Right renal cortex interstitium (tissue), 3 donors: ENCODE data around the gene DRG2. TPM values are rescaled to one million over a fixed set of nuclear protein-coding genes. Genes with fewer than 3 reads are reported as not detected.

Source experiments
- DNase-seq, 3 donors: peaks; one replicate each; pipeline ENCODE4 v3.0.0-alpha.2; 2013; ENCODE audit warnings: low read depth in 3 of 3, low spot score in 2 of 3
- polyA plus RNA-seq, 3 donors: library from polyadenylated mRNA; unstranded; fragments of 120-200 nt; gene quantifications; one replicate each; pipeline ENCODE4 v1.2.1, GENCODE V29; 2013; ENCODE audit not compliant: insufficient read length in 3 of 3

Gene DRG2
- polyA plus RNA-seq, 3 donors = 31.3 to 38.4 (median 32.4) TPM

- DNase-seq = no peak
Measured at GRCh38 chr17:18111330-18111971, 23.7 kb downstream of the DRG2 start.

DNA sequence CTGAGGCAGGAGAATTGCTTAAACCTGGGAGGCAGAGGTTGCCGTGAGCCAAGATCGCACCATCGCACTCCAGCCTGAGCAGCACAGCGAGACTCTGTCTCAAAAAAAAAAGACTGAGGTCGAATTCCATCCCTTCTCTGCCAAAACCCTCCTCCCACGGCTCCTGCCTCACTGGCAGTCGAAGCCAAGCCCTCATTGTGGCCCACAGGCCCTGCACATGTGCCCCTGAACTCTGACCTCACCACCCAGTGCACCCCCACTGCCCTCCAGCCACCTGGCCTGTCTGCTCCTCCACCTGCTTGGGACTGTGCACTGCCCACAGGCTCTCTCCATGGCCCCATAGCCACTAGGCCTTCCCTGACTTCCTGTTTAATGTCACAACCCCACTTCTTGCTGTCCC, 27.8 kb downstream of the DRG2 start:
- DNase-seq = no peak

- DNase-seq = no peak
Measured at GRCh38 chr17:18116078-18116477, 28.3 kb downstream of the DRG2 start.

- no peak for DNase-seq
Measured at GRCh38 chr17:18117533-18117932, 29.8 kb downstream of the DRG2 start.

GRCh38 chr17:18117982-18118975, 30.5 kb downstream of the DRG2 start:
- DNase-seq = no peak

GRCh38 chr17:18119166-18119745, 31.5 kb downstream of the DRG2 start:
- no peak for DNase-seq

DNA sequence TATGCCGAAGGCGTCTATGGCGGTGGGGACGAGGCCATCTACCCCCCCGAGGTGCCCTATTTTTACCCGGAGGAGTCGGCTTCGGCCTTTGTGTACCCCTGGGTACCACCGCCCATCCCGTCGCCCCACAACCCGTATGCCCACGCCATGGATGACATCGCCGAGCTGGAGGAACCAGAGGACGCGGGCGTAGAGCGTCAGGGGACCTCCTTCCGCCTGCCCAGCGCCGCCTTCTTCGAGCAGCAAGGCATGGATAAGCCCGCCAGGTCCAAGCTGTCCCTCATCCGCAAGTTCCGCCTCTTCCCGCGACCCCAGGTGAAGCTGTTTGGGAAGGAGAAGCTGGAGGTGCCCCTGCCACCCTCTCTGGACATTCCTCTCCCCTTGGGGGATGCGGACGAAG, 32.2 kb downstream of the DRG2 start:
- DNase-seq = no peak

- no peak for DNase-seq
Measured at GRCh38 chr17:18120461-18121017, 32.8 kb downstream of the DRG2 start.

DNA sequence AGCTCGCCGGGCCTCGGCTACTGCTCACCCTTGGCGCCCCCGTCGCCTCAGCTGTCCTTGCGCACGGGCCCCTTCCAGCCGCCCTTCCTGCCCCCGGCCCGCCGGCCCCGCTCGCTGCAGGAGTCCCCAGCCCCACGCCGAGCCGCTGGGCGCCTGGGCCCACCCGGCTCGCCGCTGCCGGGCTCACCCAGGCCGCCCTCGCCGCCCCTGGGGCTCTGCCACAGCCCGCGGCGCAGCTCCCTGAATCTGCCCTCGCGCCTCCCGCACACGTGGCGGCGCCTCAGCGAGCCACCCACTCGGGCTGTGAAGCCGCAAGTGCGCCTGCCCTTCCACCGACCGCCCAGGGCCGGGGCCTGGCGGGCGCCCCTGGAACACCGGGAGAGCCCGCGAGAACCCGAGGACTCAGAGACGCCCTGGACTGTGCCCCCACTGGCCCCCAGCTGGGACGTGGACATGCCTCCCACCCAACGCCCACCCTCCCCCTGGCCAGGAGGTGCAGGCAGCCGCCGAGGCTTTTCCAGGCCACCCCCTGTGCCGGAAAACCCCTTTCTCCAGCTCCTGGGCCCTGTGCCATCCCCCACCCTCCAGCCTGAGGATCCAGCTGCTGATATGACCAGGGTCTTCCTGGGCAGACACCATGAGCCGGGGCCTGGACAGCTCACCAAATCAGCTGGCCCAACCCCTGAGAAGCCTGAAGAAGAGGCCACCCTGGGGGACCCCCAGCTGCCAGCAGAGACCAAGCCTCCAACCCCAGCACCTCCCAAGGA, 33.6 kb downstream of the DRG2 start:
- no peak for DNase-seq

DNA sequence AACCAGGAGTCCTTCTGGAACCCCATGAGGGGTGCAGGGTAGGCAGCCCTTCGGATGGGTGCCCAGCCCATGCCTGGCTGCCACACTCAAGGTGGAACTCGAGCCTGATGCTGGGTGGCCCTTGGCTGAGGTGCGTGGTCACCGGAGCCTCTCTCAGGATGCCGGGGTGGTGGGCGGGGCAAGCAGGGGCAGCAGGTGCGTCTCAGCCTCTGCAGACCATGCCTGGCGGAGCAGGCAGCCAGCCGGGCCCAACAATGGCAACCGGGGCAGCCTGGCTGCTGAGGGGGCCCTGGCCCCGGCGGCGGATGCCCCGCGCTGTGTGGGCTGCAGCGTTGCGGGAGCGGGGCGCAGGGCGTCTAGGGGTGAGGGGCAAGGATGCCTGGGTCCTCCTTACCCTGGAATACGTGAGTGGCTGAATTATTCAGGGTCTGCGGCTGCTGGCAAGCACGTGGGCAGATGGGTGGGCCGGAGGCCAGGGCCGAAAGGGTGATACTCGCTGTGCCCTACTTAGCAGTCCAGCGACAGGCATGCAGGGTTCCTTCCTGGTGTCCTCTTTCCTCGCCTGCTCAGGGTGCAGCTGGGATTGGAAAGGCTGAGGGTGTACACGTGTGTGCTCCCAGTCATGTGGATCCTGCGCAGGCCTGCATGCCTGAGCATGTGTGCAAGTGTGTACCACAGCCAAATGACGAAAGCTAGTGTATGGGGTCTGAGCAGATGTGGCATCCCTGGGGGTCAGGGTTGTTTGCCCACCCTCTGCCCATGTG, 35.4 kb downstream of the DRG2 start:
- no peak for DNase-seq

DNA sequence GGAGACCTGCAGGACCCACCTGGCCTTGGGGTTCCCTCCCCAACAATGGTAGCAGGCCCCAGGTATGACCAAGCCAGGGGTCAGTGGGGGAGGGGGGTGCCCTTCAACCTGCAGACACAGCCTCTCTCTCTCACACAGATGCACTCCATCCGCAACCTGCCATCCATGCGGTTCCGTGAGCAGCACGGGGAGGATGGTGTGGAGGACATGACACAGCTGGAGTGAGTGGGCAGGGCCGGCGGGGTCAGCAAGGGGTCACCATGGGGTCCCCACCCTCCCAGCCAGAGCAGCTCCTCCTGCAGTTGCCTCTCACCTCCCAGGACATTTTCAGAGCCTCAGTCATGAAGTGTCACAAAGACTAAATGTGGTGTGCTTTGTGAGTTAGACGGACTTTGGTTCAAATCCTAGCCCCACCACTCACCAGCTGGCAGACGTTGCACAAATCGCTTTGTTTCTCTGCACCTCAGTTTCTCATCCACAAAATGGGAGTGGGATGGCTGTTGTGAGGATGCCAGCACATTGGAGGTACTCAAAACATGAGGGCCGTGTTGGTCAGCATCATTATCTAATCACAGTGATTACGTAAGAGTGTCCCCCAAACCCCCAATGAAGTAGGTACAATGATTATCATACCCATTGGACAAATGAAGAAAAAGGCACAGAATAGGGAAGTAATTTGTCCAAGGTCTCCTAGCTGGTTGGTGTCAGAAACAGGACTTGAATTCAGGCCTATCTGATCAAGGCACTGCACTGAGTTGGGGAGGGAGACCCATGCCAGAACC, 36.8 kb downstream of the DRG2 start:
- no peak for DNase-seq

GRCh38 chr17:18129041-18129502, 41.3 kb downstream of the DRG2 start:
- no peak for DNase-seq

DNA sequence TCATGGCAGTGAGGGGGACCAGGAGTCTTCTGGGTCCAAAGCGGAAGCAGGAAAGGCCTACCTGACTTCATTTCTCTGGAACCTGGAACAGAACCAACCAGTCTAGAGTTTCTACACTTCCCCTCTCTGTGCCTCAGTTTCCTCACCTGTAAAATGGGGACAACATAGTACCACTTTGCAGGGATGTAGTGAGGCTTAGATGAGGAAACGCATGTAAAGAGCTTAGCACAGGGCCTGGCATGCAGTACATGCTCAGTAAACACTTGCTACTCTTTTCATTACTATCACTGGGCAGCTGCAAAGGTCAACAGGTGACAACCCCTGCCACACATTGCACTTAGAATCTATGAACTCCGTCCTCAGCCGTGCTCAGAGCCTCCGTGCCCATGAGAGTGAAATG, 45.0 kb downstream of the DRG2 start:
- no peak for DNase-seq

DNA sequence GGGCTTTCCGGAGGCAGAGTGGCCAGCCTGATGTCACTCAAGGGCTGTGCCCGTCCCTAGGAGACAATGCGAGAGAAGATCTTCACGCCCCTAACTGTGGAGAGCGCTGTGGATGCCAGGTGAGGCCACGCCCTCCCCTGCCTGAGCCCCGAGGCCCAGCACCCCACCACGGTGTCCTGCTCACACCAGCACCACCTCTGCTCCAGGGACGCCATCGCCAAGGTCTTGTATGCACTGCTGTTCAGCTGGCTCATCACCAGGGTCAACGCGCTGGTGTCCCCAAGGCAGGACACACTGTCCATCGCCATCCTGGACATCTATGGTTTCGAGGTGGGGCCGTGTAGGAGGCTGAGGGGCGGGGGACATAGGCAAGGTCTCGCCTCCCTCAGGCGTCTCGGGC, 48.6 kb downstream of the DRG2 start:
- DNase-seq = no peak

- DNase-seq = no peak
Measured at GRCh38 chr17:18138065-18138749, 50.5 kb downstream of the DRG2 start.

GRCh38 chr17:18139092-18139491, 51.3 kb downstream of the DRG2 start:
- no peak for DNase-seq

DNA sequence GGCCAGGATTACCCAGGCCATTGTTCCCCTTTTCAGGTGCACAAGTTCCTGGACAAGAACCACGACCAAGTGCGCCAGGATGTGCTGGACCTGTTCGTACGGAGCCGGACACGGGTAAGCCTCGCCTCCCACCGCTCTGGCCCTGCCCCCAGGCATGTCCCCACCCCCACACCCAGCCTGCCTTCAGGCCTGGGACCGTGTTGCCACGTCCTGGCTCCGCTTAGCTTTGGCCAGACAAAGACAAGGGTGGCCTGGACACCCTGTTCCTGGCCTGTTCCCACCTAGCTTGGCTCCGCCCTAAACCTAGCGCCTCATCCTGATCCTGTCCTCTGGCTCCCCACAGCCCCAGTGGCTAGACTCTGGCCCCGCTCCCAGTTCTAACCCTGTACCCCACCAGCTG, 51.8 kb downstream of the DRG2 start:
- DNase-seq = no peak

DNA sequence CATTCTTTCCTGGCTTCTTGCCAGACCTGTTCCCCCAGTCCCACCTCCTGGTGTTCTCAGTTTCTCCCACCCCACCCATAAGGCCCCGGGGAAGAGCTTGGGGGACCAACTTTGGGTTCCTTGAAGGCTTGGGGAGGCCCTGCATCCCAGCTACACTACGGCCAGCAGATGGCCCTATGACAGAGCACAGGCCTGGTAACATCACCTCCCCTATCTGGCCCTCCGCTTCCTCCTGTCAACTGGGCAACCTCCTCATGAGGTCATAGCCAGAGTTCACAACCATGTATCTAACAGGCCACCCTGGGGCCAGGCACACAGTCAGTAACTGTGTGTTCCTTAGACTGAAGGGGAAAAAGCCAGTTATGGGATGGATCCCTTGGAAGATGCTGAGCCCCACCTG, 52.2 kb downstream of the DRG2 start:
- no peak for DNase-seq
